GM18909 (cell line): ENCODE measurements around the gene KLRF1.
"Not testable (repeated sequence)": the region's sequence is repeated elsewhere in the genome, so short reads cannot be mapped to it uniquely, and the experiment has no call there.

Source experiments
- ATAC-seq: cut with Tn5 transposase; IDR thresholded peaks from one replicate; pipeline ENCODE4 v1.9.1; 2021; ENCODE audit warnings: mild to moderate bottlenecking; ENCODE audit not compliant: unreplicated experiment, poor library complexity

KLRF1 gene

DNA sequence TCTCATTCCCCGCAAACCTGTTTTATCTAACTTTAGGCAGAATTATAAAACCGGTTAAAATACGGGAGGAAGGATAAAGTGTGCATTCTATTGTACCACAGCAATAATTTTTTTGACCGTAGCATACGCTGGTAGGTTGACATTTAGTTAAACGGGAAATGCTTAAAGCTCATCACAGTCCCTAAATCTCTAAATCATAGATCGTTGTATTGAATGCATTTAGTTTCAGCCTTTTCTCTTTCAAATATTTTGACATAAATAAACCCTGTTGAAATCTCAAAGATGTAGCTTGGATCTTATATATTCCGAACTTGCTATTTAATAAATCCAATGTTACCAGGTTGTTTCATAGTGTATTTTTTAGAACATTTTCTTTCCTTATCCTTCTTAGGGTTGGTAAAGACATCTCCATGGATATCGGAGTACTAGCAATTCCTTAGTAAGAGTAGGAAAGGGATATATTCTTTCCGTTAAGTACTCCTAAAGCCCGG lies 41.1 kb downstream of the KLRF1 start:
- no peak for ATAC-seq

DNA sequence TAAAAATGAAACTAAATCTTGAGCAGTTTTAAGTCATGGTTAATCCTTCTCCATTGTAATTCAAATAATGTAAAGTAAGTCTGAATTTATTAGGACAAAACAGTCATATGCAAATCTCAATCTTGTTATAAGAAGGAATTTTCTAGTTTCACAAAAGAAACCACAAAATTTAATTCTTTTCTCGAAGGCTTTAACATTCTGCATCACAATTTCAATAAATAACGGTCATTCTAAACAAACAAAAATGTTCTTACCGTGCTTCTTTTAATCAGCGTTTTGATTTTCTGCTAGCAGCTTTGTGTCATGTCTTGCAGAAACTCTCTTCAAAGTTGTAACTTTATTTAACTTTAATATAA lies 41.6 kb downstream of the KLRF1 start:
- ATAC-seq = no peak

DNA sequence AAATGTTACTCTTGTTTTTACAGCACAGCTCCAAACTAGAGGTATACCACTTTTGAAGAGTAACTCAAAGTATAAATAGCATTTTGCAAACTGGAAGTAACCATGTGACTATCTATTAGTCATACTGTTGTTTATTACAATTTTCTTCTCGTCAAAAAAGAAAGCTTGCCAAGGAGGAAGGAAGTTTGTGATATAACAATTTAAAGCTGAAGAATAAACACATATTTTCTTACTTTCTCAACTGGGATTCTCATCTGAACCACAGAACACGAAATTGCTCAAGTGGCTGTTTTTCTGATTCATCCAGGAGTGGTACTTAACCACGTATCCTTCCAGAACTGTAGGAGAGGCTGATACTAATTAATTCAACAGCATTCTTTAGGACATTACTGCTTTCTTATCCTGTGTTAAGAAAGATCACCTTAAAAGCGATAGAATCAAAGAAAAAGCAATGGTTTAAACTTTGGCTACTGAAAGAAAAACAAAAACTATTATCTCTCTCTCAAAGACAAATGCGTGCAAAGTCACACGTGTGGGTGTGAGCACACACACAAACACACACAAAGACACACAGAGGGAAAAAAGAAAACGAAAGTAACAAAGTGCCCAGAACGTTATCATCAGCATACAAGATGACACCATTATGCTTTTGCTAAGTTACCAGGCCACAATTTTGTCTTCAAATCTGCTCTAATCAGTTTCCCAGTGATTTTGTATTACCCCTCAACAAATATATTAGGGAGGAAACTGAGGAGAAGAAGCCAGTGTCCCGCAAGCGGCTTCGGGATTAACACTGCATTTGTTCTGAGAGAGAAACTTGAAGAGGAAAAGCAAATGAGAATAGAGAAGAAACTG lies 42.3 kb downstream of the KLRF1 start, which contains the start of gene CLEC2B:
CLEC2B (minus strand) TSS at position 48 of the 855 bp plus-strand sequence.
- peak; percentile 39 for ATAC-seq

DNA sequence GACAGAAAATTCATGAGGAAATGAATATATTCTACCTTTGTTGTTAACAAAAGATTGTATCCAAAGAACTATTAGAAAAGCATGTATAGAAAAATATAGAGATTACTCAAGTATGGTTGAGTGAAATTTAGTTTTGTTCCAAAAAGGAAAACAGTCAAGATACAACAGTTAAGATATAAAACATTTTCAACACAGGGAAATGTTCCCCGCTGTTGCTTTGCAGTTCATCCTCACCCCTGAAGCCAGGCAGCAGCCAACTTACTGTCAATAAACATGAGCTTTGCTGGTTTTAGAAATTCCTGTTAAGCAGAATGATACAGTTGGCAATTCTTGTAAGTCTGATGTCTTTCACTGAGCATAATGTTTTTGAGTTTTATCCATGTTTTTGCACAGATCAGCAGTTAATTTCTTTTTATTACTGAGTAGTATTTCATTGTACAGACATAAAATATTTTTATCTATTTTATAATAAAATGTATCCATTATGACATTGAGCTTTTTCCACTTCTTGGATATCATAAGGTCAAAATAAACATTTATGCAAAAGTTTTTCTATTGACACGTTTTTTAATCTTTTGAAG lies 43.1 kb downstream of the KLRF1 start:
- no peak for ATAC-seq

DNA sequence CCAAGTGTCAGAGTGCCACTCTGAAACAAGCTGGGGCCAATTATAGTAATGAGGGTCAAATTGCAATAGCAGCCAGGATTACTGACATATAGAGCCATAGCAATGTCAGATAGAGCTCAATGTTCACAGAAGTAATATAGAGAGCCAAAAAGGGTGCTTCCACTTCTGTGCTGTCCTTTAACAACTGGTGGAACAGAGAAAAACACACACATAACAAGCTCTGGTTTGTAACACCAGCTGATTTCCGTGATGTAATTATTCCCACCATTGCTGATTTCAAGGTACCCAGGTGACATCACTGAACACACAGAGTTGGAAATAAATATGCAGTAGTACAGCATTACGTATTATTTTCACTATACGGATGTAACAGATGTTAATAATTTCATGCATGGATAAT lies 44.9 kb downstream of the KLRF1 start:
- no peak for ATAC-seq

DNA sequence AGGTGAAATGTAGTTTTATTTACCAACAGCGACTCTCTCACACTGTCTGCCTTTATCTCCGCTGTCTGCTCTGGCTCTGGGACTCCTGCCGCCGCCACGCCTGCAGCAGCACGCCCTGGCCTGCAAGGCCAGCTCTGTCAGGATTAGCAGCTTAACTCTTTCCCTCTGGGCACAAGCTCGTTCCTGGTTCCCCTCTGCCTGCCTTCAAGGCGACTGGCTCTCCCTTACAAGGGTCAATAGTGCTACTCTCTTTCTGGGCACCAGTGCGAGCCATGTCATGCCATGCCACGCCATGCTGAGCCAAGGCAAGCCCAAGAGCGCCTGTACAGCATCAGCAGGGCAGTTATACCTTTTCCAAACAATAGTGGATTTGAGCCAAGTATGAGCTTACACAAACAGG lies 45.5 kb downstream of the KLRF1 start:
- ATAC-seq = no peak

DNA sequence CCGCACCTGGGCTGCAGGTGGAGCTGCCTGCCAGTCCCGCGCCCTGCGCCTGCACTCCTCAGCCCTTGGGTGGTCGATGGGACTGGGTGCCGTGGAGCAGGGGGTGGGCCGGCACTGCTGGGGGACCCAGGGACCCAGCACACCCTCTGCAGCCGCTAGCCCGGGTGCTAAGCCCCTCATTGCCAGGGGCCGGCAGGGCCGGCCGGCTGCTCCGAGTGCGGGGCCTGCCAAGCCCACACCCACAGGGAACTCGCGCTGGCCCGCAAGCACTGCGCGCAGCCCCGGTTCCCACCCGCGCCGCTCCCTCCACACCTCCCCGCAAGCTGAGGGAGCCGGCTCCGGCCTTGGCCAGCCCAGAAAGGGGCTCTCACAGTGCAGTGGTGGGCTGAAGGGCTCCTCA lies 48.8 kb downstream of the KLRF1 start:
- ATAC-seq = not testable (repeated sequence)

DNA sequence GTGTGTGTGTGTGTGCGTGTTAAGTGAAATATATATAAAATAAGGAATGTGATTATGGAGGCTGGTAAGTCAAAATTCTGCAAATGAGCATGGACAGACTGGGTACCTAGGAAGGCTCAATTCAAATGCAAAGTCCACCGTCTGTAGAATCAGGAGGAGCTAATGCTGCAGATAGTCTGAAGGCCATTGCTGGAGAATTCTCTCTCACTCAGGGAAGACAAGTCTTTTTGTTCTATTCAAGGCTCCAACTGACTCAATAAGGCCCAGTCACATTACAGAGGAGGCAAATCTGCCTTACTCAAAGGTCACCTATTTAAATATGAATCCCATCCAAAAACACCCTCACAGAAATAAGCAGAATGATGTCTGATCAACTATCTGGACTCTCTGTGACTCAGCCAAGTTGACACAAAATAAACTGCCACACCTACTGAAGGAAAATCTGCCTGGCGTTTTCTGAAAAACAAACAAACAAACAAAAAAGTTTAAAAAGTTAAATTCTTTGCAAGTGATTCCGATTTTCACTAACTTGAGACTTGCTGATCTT lies 53.3 kb downstream of the KLRF1 start:
- no peak for ATAC-seq

DNA sequence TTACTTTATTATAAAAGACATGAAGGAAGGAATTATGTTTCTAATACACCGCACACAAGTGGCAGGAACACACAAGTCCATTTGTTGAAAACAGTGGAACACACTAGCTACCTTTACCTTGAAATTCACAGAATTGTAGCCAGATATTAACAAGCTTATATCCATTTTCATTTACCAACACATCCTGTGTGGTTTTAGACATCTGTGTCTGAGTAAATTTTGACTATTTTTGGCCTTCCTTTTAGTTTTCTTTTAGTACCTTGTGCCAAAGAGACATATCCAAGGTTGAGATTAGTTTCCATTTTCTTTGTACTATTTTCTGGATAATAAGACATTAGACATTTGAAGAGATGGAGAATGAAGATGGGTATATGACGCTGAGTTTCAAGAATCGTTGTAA lies 54.0 kb downstream of the KLRF1 start, which contains the start of gene KLRF2:
KLRF2 (plus strand) TSS at position 244 of the 400 bp plus-strand sequence; CDS start at position 351, 107 bp downstream.
- ATAC-seq = no peak

DNA sequence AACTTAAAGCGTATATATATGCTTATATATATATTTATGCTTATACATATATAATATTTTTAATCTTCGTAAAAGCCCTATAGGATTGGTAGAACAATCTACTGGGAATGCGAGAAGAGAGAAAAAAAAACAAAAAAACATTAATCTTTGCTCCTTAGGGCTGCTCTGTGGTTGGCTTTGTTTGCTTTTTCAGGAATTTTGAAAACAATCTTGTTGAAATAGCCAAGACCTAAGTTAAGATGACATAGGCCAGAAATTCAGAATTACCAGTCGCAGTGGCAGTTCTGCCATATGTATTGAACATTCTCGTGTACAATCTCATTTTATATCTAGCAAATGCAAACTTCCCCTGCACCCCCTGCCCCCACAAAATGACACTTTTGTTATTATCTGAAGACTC lies 54.7 kb downstream of the KLRF1 start:
- ATAC-seq = no peak

DNA sequence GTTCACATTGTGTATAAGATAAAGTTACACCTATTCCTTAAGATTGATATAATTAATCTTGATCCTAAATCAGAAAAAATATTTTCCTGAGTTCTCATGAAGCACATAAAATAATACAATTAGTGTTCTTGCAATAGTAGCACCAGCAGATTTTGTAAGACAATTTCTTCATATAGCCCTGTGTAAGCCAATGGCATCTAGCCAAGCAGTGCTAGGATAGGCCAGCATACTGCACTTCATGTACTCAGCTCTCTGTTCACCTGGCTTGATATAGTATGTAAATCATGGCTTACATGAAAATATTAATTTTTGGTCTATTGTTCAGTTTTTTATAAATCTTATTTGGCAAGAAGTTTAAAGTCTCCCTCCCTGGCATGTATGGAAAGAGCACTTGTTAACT lies 55.9 kb downstream of the KLRF1 start:
- ATAC-seq = no peak

DNA sequence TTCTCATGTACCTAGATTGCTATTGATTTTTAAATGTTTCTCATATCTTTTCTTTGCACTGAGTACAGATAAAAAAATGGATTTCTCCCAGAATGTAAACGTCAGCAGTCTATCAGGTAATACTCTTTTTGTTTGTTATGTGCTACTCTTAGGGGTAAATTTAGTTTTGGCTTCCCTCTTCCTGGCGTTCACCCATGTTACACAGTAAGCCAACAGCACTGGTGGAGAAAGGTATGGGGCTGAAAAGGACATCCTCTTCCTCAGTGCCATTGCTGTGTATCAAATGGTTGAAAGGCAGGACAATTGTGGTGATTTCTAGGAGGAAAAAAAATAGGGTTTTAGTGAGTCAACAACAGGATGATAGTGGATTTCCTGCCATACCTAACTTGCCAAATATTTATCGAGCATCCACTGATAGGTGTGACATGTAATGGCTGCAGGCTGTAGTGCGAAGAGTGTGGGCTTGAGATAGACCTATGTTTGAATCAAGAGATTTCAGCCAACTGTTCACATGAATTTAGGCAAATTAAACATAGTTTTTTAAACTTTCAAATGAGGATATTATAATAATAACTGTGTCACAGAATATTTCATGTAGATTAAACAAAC lies 61.5 kb downstream of the KLRF1 start:
- ATAC-seq = no peak
